T-helper 2 cell (primary cell): ENCODE results near the gene LRBA.

Experiments
- DNase-seq, 5 experiments: peaks; one replicate each; pipeline versions ENCODE4 v3.0.0 to v3.0.0-alpha.2; 2012 to 2022

The LRBA gene

GRCh38 chr4:150874338-150875226 is 140.5 kb downstream of the LRBA start:
- DNase-seq = no peak

DNA sequence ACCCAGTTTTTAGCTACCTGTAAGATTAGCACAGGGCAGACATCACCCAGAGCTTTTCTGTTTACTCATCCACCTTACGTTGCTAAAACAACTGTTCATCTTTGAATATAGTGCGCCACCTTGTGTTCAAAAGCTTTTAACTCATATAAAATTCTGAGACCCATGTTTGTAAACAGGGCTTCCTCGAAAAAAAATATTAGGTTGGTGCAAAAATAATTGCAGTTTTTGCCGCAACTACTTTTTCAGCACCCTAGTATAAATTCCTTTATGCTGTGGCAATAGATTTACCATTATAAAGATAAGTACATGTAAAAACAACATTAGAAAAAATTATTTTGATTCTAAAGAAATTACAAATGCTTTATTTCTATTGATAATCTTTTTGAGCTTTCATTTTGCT is 147.9 kb downstream of the LRBA start:
- peak in 2 of 5 experiments; percentile 44 to 80 for DNase-seq

GRCh38 chr4:150863456-150863855 is 151.6 kb downstream of the LRBA start:
- DNase-seq = no peak

- no peak for DNase-seq
These were observed 152.3 kb downstream of the LRBA start for GRCh38 chr4:150862829-150863228.

GRCh38 chr4:150859453-150859852 is 155.6 kb downstream of the LRBA start:
- DNase-seq = no peak

DNA sequence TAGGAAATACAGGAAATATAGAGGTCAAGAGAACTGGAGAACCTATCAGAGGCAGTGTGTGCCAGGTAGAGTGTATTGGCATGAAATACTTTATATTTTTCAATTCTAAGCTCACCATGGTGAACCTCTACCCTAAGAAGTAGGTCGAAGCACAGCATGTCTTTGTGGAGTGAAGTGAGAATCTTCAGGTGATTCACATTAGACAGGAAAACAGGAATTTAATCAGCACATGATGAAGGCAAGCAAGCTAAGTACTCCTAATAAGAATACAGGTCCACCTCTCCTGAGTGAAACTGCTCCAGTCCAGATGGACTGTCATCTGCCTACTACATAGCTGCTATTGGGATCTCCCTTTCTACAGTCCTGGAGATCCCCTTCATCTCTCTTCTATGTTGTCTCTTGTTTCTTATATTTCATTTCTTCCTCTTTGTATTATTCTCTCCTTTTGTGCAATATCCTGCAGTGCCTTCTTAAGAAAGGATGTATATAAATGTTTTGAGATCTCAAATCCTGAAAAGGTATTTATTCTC is 159.0 kb downstream of the LRBA start:
- DNase-seq = no peak

GRCh38 chr4:150854600-150854999 is 160.5 kb downstream of the LRBA start:
- no peak for DNase-seq

- no peak for DNase-seq
These were observed 161.2 kb downstream of the LRBA start for GRCh38 chr4:150853882-150854281.

DNA sequence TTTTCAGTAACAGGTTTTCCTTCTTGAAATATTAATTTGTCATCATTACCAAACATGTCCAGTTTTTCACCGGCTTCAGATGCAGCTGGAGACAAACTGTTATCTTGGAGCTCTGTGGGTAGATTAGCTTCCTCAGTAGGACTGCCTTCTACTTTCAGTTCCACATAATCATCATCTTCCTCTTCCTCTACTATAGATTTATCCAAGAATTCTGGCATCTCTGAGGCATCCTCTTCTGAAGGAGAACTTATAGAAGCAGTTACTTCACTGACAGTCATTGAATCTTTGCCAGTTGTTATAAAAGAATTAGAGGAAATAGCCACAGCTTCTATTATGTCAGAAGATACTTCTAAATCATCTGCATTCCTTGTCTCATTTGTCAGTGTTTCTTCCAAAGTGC is 162.9 kb downstream of the LRBA start:
- no peak for DNase-seq

- DNase-seq = no peak
These were observed 166.1 kb downstream of the LRBA start for GRCh38 chr4:150849016-150849415.

GRCh38 chr4:150828159-150828558 is 186.9 kb downstream of the LRBA start:
- DNase-seq = peak; percentile 13 to 96 (median 35)

DNA sequence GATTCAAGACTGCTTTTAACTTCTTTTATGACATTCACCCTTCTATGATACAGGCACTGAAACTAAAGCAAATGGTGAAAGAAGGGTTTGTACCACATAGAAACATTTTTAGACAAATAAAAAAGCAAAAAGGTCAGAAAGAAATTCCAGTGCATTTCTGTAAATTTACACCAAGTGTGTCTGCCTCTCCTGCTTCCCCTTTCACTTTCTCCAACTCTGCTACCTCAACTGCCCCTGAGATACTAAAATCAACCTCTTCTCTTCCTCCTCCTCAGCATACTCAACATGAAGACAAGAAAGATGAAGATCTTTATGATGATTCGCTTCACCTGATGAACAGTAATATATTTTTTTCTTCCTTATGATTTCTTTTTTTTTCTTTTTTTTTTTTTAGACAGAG is 187.9 kb downstream of the LRBA start:
- peak in 1 of 5 experiments; percentile 43 for DNase-seq

DNA sequence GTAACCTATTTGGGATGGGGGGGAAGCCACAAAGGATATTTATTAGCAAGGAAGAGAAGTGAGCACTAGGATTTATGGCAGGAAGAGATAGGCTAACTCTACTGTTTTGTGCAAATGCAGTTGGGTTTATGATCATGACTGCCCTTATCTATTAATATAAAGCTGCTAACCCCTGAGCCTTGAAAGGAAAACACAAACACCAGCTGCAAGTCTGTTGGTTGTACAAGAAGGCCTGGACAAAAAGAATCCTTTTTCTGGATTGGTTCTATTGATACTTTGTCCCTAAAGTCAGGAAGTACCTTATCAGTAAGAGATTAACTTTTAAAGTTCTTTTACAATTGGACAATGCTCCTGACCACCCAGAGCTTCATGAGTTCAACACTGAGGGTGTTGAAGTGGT is 188.8 kb downstream of the LRBA start:
- DNase-seq = no peak

GRCh38 chr4:150822407-150822806 is 192.7 kb downstream of the LRBA start:
- no peak for DNase-seq

DNA sequence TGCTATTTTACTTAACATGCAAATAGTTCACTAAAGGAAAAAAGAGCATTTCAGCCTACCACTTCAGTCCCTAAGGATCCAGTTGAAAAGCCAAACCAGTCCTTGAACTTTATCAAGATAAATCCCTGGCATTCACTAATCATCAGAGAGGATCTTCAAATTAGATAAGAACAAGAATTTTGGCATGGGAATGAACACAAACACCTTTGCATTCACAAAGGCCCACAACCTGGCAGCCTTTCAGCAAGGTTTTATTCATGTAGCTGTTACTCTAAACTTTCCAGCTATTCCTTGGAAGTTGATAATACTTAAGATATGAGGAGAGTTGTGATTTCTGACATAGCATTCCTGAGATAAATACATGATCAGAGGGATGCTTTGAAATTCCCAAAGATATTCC is 193.4 kb downstream of the LRBA start:
- no peak for DNase-seq

GRCh38 chr4:150820409-150820808 is 194.7 kb downstream of the LRBA start:
- DNase-seq = no peak

DNA sequence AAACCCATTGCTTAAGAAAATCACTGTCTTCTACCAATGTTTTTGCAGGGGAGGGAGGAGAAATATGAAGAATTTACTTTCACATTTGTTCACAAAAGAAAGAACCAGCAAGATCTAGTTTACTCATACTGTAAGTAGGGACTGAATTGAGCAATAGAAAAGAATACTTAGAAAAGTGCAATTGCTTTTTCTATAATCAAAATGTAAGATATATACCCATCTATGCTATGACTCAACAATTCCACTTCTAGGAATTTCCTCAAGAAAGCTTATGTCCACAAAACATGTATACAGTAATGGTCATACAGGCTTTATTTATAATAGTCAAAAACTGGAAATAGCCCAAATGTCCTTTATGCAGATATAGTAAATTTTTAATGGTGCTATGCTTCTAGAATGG is 196.4 kb downstream of the LRBA start:
- DNase-seq = peak in 1 of 5 experiments; percentile 31

DNA sequence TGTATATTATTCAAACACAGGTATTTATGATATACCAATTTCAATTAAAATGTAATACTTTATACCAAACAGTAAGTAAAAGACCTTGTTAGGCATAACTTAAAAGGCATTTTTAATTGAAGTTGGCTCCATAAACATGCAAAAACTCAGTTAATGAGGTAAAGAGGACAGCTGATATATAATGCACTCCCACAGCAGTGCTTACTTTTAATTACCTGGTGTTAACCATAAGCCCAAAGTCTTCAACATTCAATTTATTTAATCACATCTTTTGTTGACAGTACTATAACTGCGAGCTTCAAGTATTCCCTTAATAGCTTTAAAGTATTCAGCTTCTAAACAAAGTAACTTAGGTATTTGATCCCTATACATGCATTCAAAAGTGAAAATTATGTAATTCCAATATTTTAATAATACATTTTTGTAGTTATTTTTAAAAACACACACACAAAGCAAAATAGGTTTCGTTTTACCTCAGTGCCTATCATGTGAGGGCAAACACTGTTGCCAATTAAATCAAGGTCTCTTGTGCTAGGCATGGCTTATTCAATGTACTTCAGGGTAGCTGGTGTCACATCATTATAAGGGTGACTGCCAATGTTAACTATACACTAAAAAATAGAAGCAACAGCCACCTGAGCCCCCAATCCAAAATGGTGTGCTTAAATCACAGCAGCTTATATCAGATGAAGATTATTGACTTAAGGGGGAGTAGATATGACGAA is 197.1 kb downstream of the LRBA start:
- DNase-seq = no peak

- DNase-seq = no peak
These were observed 198.1 kb downstream of the LRBA start for GRCh38 chr4:150817017-150817416.

DNA sequence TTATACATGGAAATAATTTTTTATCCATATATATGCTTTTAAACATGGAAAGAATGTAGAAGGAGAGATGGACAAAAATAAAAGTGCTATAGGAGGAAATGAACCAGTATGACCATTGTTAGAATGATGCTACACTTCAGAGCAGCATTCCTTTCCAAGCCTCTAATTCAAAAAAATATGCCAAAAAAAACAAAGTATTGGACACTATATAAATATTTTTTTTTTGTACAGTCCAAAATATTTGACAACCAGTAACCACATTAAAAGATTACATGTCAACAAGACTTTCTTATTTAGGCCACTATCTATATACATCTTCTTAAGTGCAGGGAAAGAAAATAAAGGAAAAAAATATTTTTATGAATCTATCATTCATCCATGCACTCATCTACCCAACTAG is 198.6 kb downstream of the LRBA start:
- no peak for DNase-seq

- DNase-seq = no peak
These were observed 200.2 kb downstream of the LRBA start for GRCh38 chr4:150814873-150815272.

GRCh38 chr4:150805183-150806025 is 209.7 kb downstream of the LRBA start:
- no peak for DNase-seq

- DNase-seq = no peak
These were observed 213.3 kb downstream of the LRBA start for GRCh38 chr4:150801833-150802232.
